ENCODE measurements around the gene AP2B1.
A peak's percentile ranks its signal among the peaks of the same experiment; 100 is the strongest.
"Not testable (repeated sequence)": the region's sequence is repeated elsewhere in the genome, so short reads cannot be mapped to it uniquely, and the experiment has no call there.

The AP2B1 gene

DNA sequence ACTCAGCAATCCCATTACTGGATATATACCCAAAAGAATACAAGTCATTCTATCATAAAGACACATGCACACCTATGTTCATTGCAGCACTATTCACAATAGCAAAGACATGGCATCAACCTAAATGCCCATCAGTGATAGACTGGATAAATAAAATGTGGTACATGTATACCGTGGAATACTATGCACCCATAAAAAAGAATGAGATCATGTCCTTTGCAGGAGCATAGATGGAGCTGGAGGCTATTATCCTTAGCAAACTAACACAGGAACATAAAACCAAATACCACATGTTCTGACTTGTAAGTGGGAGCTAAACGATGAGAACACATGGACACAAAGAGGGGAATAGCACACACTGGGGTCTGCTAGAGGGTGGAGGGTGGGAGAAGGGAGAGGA, 116.2 kb downstream of the AP2B1 start:
- not testable (repeated sequence) for DNase-seq

DNA sequence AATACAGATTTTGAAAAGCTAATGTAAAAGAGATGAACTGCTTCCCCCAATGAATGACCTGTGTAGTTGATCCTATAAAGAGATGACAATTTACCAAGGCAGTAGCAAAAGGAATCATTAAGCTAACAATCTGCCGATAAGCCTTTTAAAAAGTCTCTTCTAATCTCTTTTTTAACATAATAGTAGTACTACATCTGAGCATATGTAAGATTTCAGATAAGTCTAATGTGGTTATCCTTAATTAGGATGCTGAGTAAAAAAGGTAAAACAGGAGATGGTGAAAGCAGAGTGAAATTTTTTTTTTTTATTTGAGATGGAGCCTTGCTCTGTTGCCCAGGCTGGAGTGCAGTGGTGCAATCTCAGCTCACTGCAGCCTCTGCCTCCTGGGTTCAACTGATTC, 118.1 kb downstream of the AP2B1 start:
- DNase-seq, result no peak

DNA sequence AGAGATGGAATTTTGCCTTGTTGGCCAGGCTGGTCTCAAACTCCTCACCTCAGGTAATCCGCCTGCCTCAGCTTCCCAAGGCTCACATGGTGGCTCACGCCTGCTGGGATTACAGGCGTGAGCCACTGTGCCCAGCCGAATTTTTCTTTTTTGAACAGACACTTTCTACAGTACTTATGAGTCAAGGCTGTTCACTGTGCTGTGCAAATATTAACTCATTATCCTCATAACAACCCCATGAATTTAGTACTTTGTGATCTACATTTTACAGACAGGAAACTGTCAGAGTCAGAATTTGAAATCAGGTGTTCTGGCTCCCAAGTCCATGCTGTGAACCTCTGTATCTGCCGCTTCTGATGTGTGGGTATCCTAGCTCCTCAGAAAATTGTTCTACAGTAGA, 118.6 kb downstream of the AP2B1 start:
- no peak for DNase-seq

DNA sequence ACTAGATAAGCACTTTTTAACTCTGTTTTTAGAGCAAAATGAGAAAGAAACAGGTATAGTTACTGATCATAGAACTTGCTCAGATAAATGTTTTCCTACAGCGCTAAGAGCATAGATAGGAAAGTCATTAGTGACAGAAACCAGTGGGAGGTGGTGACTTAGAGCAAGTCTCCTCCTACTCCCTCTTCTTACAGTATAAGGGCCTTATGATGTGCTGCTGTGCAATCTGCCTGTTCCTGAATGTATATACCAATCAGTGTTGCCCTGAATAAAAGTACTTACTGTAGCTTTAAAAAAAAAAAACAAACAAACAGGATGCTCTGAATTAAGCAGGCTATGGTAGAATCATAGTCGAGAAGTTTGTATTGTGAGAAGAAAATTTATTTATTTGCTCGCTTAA, 121.0 kb downstream of the AP2B1 start:
- DNase-seq, result no peak

DNA sequence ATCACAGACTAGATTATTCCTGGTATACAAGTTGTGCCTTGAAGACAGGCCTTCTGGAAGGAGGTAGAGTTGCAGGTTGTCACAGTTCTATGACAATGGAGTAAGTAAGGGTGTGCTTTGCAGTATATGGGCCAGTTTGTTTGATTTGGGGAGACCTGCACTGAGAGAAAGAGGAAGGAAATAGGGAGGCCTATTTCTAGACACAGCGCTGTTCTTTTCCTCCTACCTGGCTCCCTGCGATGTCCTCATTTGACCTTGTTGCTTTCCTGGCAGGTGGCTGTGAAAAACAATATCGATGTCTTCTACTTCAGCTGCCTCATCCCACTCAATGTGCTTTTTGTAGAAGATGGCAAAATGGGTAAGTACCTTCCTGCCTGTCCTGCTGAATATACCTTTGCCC, 121.8 kb downstream of the AP2B1 start:
- no peak for DNase-seq

DNA sequence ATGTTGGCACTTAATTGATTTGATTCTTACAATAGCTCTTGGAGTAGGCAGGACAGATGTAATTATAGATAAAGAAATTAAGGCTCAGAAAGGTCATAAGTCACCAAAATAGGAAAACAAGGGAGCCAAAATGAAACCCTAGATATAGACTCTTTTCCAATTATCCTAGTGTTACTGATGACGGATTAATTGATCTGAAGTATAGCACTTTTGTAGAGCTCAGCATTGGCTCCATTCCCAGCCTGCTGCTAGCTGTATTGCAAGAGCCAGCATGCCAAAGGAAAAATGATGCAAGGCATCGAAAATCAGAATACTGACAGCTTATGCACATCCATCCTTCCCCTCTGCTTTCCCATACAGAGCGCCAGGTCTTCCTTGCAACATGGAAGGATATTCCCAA, 122.8 kb downstream of the AP2B1 start:
- no peak for DNase-seq

DNA sequence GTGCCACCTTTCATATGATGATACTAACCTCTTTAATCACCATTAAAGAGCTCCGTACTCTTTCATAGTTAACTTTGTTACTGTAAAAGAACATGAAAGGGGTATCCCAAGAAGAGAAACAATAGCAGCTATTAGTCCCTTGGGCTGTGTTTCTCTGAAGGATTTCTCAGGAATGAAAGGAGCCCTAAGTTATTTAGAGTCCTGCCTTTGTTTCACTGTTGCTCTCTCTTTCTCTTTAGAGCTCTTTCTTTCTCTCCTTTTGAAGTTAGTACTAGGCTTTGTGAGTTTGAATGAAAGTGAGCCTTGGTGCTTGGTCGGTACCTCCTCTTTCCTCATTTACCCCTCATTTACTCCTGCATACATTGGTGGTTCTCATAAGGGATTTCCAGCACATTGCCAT, 123.8 kb downstream of the AP2B1 start:
- no peak for DNase-seq

DNA sequence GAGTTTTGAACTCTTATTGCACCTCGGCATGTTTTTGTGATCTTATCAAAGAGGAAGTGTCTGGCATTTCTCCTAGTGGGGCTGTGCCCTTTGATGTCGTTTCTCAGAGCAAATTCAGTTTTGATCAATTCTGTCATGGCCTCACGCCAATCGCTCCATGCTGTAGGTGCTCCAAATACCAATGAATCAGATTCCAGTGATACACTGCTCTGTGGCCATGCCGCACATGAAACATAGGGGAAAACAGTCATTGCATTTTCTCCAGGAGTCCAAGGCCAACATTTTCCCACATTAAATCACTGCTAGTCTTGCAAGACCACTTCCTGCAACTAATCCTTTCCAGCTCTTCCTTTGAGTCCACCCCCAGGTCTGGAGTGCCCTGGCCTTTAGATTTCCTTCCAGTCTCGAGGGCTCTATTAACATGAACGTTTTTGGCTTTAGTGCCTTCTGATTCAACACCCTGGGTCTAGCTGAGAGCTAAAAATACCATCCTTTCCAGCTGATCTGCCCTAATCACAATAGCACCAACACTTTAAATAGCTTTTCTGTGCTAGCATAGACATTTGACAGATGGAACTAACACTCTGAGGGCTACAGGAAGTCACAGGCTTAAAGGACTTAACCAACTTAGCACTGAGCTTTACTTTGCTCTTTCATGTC, 126.1 kb downstream of the AP2B1 start:
- DNase-seq, result peak; percentile 56

DNA sequence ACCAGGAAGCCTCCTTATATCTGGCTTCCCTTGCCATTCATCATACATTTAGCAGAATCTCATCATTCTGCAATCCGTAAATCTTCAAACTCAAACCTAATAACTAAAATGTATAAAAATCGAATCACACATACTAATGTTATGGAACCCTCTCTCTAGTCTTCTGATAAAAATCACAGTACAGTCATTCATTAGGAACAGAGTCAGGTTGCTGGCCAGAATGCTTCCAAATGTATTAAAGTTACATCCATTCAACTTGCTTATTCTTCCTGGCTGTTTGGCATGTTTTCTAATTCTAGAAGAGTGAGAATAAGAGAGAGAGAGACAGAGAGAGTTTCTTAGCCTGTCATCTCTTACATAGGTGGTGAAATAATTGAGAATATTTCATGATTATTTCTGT, 127.9 kb downstream of the AP2B1 start:
- no peak for DNase-seq

DNA sequence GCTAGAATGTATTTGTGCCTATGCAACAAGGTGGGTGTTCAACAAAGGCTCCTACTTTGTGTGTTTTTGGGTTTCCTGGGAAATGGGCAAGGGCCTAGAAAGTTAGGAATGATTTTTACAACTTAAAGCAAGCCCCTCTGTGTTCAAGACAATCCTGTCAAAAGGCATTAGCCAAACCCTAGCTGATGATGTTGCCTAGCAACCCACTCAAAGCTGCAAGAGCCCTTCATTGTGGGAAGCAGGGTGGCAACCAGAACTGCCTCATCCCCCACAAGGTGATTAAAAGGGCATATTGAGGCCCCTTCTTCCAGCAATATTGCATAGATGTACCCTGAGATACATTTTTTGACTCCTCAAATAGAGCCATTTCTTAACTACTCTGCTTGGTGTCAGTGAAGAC, 128.3 kb downstream of the AP2B1 start:
- no peak for DNase-seq

DNA sequence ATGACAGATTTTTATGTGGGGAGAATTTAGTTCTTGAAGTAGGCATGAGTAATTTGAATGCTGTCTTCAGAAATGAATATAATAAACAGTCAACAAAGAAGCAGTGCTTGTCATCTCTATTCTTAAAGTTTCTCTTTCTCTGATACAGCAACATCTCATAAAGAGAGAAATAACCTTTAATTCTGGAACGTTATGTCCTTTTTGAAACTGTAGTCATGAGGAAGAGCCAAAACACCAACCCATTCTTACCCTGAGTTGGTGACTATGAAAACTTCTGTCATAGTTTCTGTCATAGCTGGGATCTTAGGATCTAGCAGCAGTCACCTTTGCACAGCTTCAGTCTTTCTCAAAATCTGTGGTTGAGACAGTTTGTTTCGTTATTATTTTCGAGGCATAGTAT, 129.1 kb downstream of the AP2B1 start:
- no peak for DNase-seq

DNA sequence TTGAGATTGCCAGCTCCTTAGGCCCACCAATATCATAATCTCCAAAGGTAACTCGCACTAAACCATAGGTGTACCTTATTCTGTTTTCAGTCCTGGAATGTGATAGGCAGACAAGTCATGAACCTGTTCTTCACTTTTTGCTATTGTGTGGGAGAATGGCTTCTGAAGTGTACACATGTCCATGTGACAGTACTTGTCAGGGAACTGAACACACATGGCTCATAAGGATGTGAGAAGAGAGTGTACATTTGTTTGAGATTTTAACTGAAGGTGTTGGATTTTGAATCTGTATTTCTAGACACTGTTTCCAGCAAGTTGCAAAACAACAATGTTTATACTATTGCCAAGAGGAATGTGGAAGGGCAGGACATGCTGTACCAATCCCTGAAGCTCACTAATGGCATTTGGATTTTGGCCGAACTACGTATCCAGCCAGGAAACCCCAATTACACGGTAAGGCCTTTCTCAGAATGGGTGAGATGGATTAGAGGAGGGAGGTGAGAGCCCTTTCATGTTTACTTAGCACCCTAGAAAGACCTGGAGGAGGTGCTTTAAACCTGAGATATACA, 129.9 kb downstream of the AP2B1 start:
- DNase-seq, result no peak

DNA sequence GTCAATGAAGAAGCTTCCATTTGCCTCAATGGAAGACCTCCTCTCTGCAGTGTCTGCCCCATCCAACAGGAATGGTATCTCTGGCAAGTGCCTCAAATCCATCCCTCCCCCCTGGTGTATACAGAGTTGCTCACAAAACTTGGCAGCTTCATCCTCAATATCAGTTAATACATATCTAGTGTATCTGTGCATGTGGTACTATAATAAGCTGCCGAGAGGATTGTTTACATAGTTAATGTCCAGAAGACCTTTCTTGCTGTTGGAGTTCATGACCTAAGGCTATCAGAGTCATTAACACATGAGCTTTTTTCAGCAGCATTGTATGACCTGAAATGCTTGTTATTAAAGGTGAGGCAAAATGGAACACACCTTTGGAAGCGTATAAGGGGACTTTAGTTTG, 130.4 kb downstream of the AP2B1 start:
- no peak for DNase-seq

DNA sequence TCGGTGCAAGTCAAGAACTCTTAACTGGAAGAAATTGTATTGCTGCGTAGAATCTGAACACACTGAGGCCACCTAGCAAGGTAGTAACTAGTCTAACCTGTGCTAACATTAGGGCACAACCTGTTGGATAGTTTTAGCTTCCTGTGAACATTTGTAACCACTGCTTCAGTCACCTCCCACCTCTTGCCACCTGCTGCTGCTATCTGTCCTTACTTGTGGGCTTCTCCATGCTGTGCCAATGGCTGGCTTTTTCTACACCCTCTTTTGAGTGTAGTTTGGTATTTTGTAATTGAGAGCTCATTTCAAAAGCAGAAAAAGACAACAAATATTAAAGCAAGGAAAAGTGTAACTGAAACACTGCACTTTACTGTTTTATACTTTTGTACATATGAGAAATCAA, 136.6 kb downstream of the AP2B1 start:
- DNase-seq, result no peak

DNA sequence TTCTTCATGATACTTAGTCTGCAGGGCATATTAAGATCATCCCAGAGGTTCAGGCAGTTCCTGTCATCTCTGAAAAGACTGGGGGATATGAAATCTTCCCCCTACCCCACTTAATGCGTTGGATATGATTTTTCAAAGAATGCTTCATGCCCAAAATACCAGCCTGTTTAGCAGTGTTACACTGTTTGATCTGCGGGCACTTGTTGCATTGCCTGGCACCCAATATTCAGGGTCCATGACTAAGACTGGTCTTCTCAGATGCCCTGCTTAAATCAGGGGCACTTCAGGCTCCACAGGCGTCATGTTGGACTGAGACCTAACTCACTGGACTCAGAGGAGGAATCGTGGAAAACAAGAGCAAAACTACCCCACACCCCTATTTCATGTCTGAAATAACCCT, 137.9 kb downstream of the AP2B1 start:
- DNase-seq, result no peak

DNA sequence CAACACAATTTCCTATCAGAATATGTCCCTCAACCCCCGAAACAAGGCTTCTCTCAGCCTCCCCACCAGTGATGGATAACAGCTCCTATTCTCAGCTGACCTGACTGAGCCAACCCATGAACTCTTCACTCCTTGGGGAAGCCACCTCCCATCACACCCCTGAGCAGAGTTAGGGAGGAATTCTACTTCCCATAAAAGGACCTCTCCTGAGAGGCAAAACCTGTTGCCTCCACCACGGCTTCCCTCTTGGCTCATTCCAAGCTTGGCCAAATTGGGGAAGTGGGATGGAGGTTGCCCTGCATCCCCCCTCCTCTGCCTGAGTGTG, 138.6 kb downstream of the AP2B1 start:
- no peak for DNase-seq

DNA sequence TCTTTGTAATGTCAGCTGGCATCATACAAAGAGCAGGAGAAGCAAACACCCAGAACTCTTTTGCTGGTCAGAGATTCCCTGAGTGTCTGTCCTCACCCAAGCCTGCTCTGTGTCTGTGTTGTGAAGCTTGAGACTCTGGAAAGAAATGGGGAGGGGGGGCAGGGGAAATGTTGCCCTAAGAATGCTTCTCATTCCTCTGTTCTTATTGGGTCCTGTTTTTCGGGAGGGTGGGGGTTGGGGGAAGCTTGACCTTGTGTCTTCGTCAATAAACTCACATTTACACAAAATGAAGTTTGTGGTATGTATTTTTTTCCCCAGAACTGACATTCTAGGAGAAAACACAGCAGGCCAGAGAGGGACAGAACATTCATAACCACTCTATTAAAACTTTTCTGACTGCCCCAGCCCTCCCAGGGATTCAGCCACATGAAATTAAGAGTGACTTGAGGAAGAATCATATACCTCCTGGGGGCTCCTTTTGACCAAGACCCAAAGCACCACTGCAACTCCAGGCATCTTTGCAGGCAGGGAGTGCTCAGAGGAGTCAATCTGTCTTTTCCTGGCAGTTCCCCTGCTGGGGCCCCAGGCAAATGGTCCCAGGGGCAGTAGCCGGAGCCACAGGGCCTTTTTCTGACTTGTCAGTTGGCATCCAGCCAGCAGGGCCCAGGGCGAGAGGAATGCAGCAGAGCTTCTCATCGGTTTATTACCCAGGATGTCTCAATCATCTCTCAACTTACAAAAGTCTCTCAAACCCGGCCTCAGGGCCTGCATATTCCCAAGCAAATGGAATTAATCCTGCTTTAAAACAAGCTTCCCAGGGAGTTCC, 139.2 kb downstream of the AP2B1 start:
- DNase-seq, result peak; percentile 17

DNA sequence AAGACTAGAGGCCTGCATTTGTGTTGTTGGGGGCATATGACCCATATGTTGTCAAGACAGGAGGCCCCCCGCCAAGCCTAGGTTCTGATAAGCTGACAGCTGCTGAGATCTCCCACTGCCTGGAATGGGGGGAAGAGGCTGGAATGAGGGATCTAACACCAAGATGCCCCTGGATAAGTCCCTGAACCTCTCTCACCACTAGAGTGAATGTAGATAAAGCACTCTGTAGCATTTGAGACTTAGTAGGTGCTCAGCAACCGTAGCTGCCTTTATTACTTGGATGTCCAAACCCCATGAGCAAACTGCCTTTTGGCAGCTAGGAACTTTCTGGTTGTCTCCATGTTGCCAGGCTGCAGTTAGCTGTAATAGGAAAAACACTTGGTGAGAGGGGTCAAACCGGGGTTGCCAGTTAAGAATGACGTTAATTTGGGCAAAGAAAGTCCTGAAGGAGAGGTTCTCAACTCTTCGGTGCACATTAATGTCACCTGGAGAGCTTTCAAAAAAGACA, 139.9 kb downstream of the AP2B1 start:
- DNase-seq, result no peak

DNA sequence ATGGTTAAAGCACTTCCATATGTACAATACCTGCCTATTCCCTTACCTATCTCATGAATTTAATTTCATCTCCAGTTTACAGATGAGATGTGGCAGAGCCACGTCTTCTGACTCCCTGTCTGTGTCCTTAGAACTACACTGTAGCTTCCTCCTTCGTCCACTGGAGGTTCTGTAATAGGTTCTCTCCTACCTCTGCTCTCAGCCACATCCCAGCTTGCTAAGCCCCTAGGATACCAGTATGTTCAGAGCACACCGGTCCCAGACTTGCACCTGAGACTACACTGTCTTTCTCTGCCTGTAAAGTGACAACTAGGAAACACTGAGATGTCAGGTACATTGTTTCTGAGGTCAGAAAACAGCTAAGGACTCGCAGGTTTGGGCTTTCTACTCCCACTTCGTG, 140.5 kb downstream of the AP2B1 start:
- no peak for DNase-seq

DNA sequence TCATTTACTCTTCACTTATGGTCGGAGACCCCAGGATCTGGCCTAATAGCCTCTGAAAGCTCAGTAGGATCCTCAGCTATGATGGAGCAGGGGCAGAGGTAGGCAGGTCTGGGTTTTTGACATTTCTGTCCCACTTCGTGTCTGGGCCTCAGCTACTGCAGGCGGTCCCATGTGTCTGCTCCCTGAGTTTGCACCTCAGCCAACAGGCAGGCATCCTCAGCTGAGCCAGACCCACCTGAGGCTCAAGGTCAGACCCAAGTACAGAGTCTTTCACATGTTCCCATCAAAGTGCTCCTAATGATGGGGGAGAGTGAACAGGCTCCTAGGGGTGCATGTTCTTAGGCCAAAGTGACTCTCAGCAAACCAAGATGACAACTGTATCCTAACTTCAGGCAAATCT, 141.4 kb downstream of the AP2B1 start:
- no peak for DNase-seq

DNA sequence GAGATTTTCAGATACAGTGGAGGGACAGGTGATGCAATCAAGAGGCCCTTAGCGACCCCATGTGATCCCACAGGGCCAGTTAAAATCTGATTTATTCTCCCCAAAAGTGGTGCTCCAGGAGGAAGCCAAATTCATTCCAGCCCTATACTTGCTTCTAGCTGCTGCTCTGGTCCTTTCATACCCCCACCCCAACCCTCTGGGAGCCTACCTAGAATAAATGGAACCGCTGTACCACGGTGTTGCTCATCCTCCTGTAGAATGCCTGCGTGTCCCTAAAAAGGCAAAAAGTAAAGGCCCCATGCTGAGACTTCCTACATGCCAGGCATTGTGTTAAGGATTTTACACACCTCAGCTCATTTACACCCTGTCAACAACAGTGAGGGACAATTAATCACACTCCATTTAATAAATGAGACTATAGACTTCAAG, 142.3 kb downstream of the AP2B1 start:
- no peak for DNase-seq

DNA sequence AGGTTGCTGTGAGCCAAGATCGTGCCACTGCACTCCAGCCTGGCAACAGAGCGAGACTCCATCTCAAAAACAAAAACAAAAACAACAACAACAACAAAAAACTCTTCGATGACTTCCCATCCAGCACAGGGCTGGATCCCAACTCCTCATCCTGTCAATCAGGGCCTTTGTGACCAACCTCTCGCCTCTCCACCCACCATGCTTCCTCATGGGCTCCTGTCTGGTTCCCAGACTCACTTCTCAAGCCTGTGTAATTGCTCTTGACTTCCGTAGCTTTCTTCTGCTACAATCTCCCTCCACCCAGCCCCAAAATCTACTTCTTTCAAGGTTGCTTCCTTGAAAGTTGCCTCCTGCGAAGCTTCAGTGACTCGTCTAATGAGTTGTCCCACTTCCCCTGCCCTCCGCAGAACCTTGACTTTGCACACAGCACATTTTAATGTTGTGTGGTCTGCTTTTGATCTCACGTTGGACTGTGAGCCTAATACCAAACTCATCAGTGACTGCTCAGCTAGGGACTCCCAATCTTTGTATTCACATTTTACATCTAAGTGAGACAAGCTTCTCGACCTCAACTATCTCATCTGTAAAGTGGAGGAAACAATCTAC, 143.4 kb downstream of the AP2B1 start:
- DNase-seq, result peak; percentile 25

DNA sequence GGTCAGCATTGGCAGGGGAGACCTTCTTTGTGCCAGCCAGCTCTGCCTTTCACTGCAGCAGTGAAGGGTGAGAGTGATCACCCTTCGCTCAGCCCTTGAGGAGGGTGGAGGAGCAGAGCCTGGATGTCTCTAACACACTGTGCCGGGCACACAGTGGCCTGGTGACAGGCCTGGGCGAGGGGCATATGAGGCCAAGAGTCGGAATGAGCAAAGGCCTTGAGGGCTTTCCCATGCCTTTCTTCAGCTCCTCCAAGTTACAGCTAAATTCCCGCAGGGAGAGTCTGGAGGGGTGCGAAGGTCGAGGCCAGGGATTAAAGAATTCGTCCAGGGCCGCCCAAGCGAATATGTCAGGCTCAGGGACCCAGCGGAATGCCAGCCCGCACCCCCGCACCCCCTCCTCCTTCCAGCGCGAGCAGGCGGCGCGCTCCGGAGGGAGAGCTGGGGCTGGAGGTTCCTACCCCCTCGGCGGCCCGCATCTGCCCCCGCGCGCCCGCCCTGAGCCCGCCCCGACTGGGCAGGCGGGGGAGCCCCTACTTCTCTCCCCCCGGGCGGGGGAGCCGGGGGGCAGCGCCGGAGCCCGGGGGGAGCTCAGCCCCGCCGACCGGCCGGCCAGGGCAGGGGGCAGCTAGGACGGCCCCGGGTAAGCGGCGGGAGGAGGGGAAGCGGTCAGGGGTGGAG, 144.3 kb downstream of the AP2B1 start, which contains the start of gene RASL10B:
RASL10B (plus strand) TSS at position 401 of the 678 bp plus-strand sequence. CDS start 3,546 bp downstream, outside the sequence.
- peak; percentile 60 for DNase-seq
